ENCODE measurements around the gene SLC35A2.

DNA sequence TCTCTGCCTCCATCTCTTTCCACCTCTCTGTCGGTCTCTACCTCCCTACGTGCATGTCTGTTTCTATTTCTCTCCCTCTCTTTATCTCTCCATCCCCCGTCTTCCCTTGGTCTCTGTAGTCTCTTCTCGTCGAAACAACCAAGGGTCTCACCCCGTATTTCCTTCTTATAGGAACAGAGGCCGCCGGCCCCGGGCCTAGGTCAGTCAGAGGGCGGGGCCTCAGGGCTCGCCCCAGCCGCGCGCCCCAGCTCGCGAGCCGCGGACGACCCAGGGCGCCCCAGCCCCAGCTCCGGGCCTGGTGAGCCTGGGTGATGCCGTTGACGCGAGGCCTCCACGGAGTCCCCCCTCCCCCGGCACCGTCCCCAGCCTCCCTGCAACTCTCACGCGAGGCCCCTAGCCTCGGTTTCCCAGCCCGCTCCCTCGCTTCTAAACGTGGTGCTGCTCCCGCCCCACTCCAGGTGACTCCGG is 20.5 kb downstream of the SLC35A2 start:
- TF ChIP-seq, protein P1, sequence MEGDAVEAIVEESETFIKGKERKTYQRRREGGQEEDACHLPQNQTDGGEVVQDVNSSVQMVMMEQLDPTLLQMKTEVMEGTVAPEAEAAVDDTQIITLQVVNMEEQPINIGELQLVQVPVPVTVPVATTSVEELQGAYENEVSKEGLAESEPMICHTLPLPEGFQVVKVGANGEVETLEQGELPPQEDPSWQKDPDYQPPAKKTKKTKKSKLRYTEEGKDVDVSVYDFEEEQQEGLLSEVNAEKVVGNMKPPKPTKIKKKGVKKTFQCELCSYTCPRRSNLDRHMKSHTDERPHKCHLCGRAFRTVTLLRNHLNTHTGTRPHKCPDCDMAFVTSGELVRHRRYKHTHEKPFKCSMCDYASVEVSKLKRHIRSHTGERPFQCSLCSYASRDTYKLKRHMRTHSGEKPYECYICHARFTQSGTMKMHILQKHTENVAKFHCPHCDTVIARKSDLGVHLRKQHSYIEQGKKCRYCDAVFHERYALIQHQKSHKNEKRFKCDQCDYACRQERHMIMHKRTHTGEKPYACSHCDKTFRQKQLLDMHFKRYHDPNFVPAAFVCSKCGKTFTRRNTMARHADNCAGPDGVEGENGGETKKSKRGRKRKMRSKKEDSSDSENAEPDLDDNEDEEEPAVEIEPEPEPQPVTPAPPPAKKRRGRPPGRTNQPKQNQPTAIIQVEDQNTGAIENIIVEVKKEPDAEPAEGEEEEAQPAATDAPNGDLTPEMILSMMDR (IDR thresholded peaks at IDR 0.05) = no peak
- TF ChIP-seq POLR2A (IDR thresholded peaks at IDR 0.05) = no peak
